ENCODE measurements around the gene SLC31A1. TPM values are rescaled to one million over a fixed set of nuclear protein-coding genes. Genes with fewer than 3 reads are reported as not detected.

The SLC31A1 gene
- total RNA-seq, 4 donors from 2014 or later = 8.3 to 10.8 (median 8.9) TPM

GRCh38 chr9:113185271-113185670 is 36.1 kb upstream of the SLC31A1 start:
- Histone ChIP-seq H3K36me3 (peaks cover 63 to 94% (median 88%) of the 10 kb centered on the region in 4 donors), H3K4me1 (no peaks in the 10 kb centered on the region), H3K4me3 (no peak overlapping the region), H3K27ac (replicated peaks in 1 of 4) (no peak overlapping the region), H3K9me3 (no peaks in the 10 kb centered on the region), H3K27me3 (no peaks in the 10 kb centered on the region)
- TF ChIP-seq EP300 (IDR thresholded peaks at IDR 0.05) (no peak), POLR2AphosphoS5 (IDR thresholded peaks at IDR 0.05) (no peak), CTCF (IDR thresholded peaks at IDR 0.05) (no peak), POLR2A (IDR thresholded peaks at IDR 0.05; ENCODE audit: low read depth) (no peak)
- intact Hi-C loops (cut with DNase I) = no loop called here
- 82% methylated on average over 4 of the region's 4 CpGs for WGBS
- peak; percentile 12 for DNase-seq (ENCODE audit: extremely low spot score)

- intact Hi-C loops (cut with DNase I) = no loop called here
- Histone ChIP-seq H3K4me1 (no peaks in the 10 kb centered on the region), H3K27ac (replicated peaks in 1 of 4) (no peak overlapping the region), H3K9me3 (no peaks in the 10 kb centered on the region), H3K4me3 (no peak overlapping the region), H3K36me3 (peaks cover 61 to 95% (median 89%) of the 10 kb centered on the region in 4 donors), H3K27me3 (no peaks in the 10 kb centered on the region)
- WGBS = 91% methylated on average over 7 of the region's 7 CpGs
- no peak for TF ChIP-seq EP300 (IDR thresholded peaks at IDR 0.05)
- TF ChIP-seq POLR2A (IDR thresholded peaks at IDR 0.05; ENCODE audit: low read depth) = no peak
- TF ChIP-seq POLR2AphosphoS5 (IDR thresholded peaks at IDR 0.05) = no peak
- no peak for TF ChIP-seq CTCF (IDR thresholded peaks at IDR 0.05)
- peak; percentile 34 for DNase-seq (ENCODE audit: extremely low spot score)
These were observed 35.1 kb upstream of the SLC31A1 start for GRCh38 chr9:113186137-113186755.

- WGBS = 51% methylated on average over 9 of the region's 9 CpGs
- no peaks in the 10 kb centered on the region for H3K4me1 ChIP-seq
- no peaks in the 10 kb centered on the region for H3K9me3 ChIP-seq
- peak overlapping the region; percentile 4 to 28 (median 18) for H3K4me3 ChIP-seq
- peak overlapping the region; percentile 43 to 65 (median 60) for H3K27ac ChIP-seq (replicated peaks in 1 of 4)
- peaks cover 51 to 94% (median 85%) of the 10 kb centered on the region in 4 donors for H3K36me3 ChIP-seq
- TF ChIP-seq CTCF (IDR thresholded peaks at IDR 0.05) (no peak), POLR2AphosphoS5 (IDR thresholded peaks at IDR 0.05) (peak; percentile 70 to 78), POLR2A (IDR thresholded peaks at IDR 0.05; ENCODE audit: low read depth) (no peak), EP300 (IDR thresholded peaks at IDR 0.05) (no peak)
- intact Hi-C loops (cut with DNase I) = no loop called here
- peak; percentile 93 for DNase-seq (ENCODE audit: extremely low spot score)
- no peaks in the 10 kb centered on the region for H3K27me3 ChIP-seq
These were observed 33.3 kb upstream of the SLC31A1 start for GRCh38 chr9:113187929-113188595.

- 89% methylated on average over 2 of the region's 2 CpGs for WGBS
- no peaks in the 10 kb centered on the region for H3K27me3 ChIP-seq
- no peak overlapping the region for H3K4me3 ChIP-seq
- no peaks in the 10 kb centered on the region for H3K9me3 ChIP-seq
- no peak overlapping the region for H3K27ac ChIP-seq (replicated peaks in 1 of 4)
- H3K36me3 ChIP-seq = peaks cover 29 to 88% (median 69%) of the 10 kb centered on the region in 4 donors
- no peak for DNase-seq (ENCODE audit: extremely low spot score)
- TF ChIP-seq CTCF (IDR thresholded peaks at IDR 0.05) (no peak), POLR2A (IDR thresholded peaks at IDR 0.05; ENCODE audit: low read depth) (no peak), EP300 (IDR thresholded peaks at IDR 0.05) (no peak), POLR2AphosphoS5 (IDR thresholded peaks at IDR 0.05) (no peak)
- H3K4me1 ChIP-seq = no peaks in the 10 kb centered on the region
- intact Hi-C loops (cut with DNase I) = no loop called here
These were observed 28.9 kb upstream of the SLC31A1 start for GRCh38 chr9:113192455-113192854.

Data from esophagus muscularis mucosa (tissue), 4 donors.